ENCODE results near the gene CBX8. TPM values are rescaled to one million over a fixed set of nuclear protein-coding genes. Genes with fewer than 3 reads are reported as not detected.

CBX8 gene
- total and polyA plus RNA-seq, 12 donors, result 2.2 to 9.3 (median 5.4) TPM

- no peak overlapping the region for H3K27ac ChIP-seq
- no peak overlapping the region for H3K4me3 ChIP-seq
- intact Hi-C loops (cut with DNase I), result loop anchor here in 1 of 10 donors (5.0 kb wide), 1 partner anchor 35 kb away; no protein-coding TSS in a partner anchor
- no peaks in the 10 kb centered on the region for H3K9me3 ChIP-seq
- peaks cover 6 to 58% (median 42%) of the 10 kb centered on the region in 9 donors for H3K4me1 ChIP-seq
- no peak for DNase-seq
- ATAC-seq, result no peak
- H3K36me3 ChIP-seq, result peaks cover 0 to 8% (median 0%) of the 10 kb centered on the region in 9 donors
- H3K27me3 ChIP-seq, result peaks cover 70 to 99% (median 98%) of the 10 kb centered on the region in 7 donors
- no peak for TF ChIP-seq CTCF (IDR thresholded peaks at IDR 0.05)
- 19 to 27% methylated on average over 13 of the region's 13 CpGs for WGBS, 2 donors
Measured at GRCh38 chr17:79806863-79807720, 10.2 kb upstream of the CBX8 start.

DNA sequence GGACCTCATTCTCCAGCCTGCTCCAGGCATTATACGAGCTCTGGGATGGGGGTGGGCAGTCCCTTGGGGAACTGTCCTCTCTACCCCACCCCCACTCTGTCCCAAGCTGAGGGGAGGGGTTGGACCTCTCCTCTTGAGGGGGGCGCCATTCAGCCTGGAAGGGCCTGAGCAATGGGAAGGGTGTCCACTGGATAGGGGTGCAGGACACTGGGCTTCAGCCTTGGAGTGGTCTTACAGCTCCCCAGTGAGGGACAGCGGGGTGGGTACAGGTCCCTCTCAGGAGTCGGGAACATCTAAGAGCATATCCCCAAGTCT, 9.5 kb upstream of the CBX8 start:
- H3K27me3 ChIP-seq, result peaks cover 70 to 99% (median 98%) of the 10 kb centered on the region in 7 donors
- no peak overlapping the region for H3K4me3 ChIP-seq
- H3K36me3 ChIP-seq, result peaks cover 0 to 8% (median 0%) of the 10 kb centered on the region in 9 donors
- DNase-seq, result no peak
- H3K27ac ChIP-seq, result no peak overlapping the region
- peaks cover 3 to 58% (median 37%) of the 10 kb centered on the region in 9 donors for H3K4me1 ChIP-seq
- no peak for TF ChIP-seq CTCF (IDR thresholded peaks at IDR 0.05)
- intact Hi-C loops (cut with DNase I), result loop anchor here in 1 of 10 donors (5.0 kb wide), 1 partner anchor 36 kb away; no protein-coding TSS in a partner anchor
- H3K9me3 ChIP-seq, result no peaks in the 10 kb centered on the region
- no peak for ATAC-seq
- WGBS, 2 donors, result 15% methylated on average over 4 of the region's 4 CpGs

GRCh38 chr17:79804856-79805696, 8.2 kb upstream of the CBX8 start:
- Histone ChIP-seq H3K27me3 (peaks cover 77 to 99% (median 98%) of the 10 kb centered on the region in 7 donors), H3K4me3 (no peak overlapping the region), H3K4me1 (peaks cover 8 to 58% (median 38%) of the 10 kb centered on the region in 9 donors), H3K9me3 (no peaks in the 10 kb centered on the region), H3K27ac (no peak overlapping the region), H3K36me3 (peaks cover 0 to 8% (median 0%) of the 10 kb centered on the region in 9 donors)
- intact Hi-C loops (cut with DNase I), result loop anchor here in 6 of 10 donors (5.0 kb wide), 2 partner anchors 32 to 37 kb away; partner anchors contain the start of gene CBX4 (in 2 of the 6)
- no peak for ATAC-seq
- no peak for DNase-seq
- WGBS, 2 donors, result 19 to 21% methylated on average over 22 of the region's 22 CpGs
- TF ChIP-seq CTCF (IDR thresholded peaks at IDR 0.05), result no peak
